Sigmoid colon (tissue), 7 donors: Measurements from ENCODE around the gene STAT5B. TPM values are rescaled to one million over a fixed set of nuclear protein-coding genes. Genes with fewer than 3 reads are reported as not detected.
"Not testable (repeated sequence)": the region's sequence is repeated elsewhere in the genome, so short reads cannot be mapped to it uniquely, and the experiment has no call there.

Experiments
- DNase-seq: peaks from one replicate; pipeline ENCODE4 v3.0.0-alpha.2; 2019
- H3K27ac ChIP-seq, 4 donors: fragments of 200-600 bp; sonication (generic); one replicate each; pipeline ENCODE4 v1.5.1; 2016 to 2019; ENCODE audit warnings: mild to moderate bottlenecking in 1 of 4
- H3K27me3 ChIP-seq, 3 donors: fragments of 200-600 bp; sonication (generic); one replicate each; pipeline ENCODE4 v1.5.1; 2019; ENCODE audit warnings: mild to moderate bottlenecking in 1 of 3
- H3K36me3 ChIP-seq, 4 donors: fragments of 200-600 bp; sonication (generic); one replicate each; pipeline ENCODE4 v1.5.1; 2016 to 2019
- H3K4me1 ChIP-seq, 4 donors: fragments of 200-600 bp; sonication (generic); one replicate each; pipeline ENCODE4 v1.5.1; 2017 to 2019
- H3K4me3 ChIP-seq, 4 donors: fragments of 200-600 bp; sonication (generic); one replicate each; pipeline ENCODE4 v1.5.1; 2017 to 2019; ENCODE audit warnings: mild to moderate bottlenecking in 2 of 4, moderate library complexity in 1 of 4
- H3K9me3 ChIP-seq, 4 donors: fragments of 200-600 bp in 3 of 4; sonication (generic) in 3 of 4; one replicate each; pipeline versions ENCODE4 v1.5.1 to v1.6.1; 2013 to 2019
- CTCF ChIP-seq, 4 experiments: fragments of 450-650 bp in 3 of 4; fragments of 200-600 bp in 1 of 4; IDR thresholded peaks; one replicate each; pipeline ENCODE4 v1.5.1; 2016 to 2019; ENCODE audit warnings: antibody characterized with exemption in 4 of 4, mild to moderate bottlenecking in 3 of 4, moderate library complexity in 2 of 4
- EP300 ChIP-seq, 4 donors: sonication (generic); formaldehyde crosslinking; IDR thresholded peaks; one replicate each; pipeline ENCODE4 v1.6.1; 2017; ENCODE audit warnings: antibody characterized with exemption in 4 of 4
- POLR2A ChIP-seq, 2 donors: fragments of 450-650 bp; IDR thresholded peaks; one replicate each; pipeline ENCODE4 v1.6.1; 2016; ENCODE audit warnings: antibody characterized with exemption in 2 of 2, mild to moderate bottlenecking in 2 of 2, moderate library complexity in 2 of 2
- POLR2AphosphoS5 ChIP-seq, 4 donors: sonication (generic); formaldehyde crosslinking; IDR thresholded peaks; one replicate each; pipeline ENCODE4 v1.6.1; 2017; ENCODE audit warnings: antibody characterized with exemption in 4 of 4
- WGBS, 2 donors: extraction: QIAGEN DNeasy Blood & Tissue Kit; methylation state at CpG; one replicate each; pipeline ENCODE4 v1.1.7; 2013; 5-methylcytosine and 5-hydroxymethylcytosine counted together
- intact Hi-C: fragments of 100-400 bp; cut with DNase I; formaldehyde crosslinking; loops from one replicate; pipeline ENCODE4 v1.15.1; 2023
- polyA plus RNA-seq, 3 donors: library from polyadenylated mRNA; stranded (reverse); fragments of 200-250 nt; gene quantifications; one replicate each; pipeline ENCODE4 v1.2.3, GENCODE V29; 2013
- total RNA-seq, 4 donors: library from RNA; depleted of rRNA; stranded (reverse); fragments of >200 nt; gene quantifications; one replicate each; pipeline ENCODE4 v1.1.0, GENCODE V29; 2016
- donor health status: healthy with polysubstance abuse.
- donor health status: Bipolar disorder and iron deficiency.
- donor health status: healthy.

Gene STAT5B
- total and polyA plus RNA-seq, 7 donors, result 11.3 to 117 (median 93.5) TPM

GRCh38 chr17:42246515-42246914, 29.7 kb downstream of the STAT5B start:
- TF ChIP-seq CTCF (IDR thresholded peaks at IDR 0.05) (no peak), EP300 (IDR thresholded peaks at IDR 0.05) (no peak), POLR2A (IDR thresholded peaks at IDR 0.05) (no peak), POLR2AphosphoS5 (IDR thresholded peaks at IDR 0.05) (no peak)
- 68 to 84% methylated on average over 7 of the region's 7 CpGs for WGBS, 2 donors
- intact Hi-C loops, result no loop called here
- Histone ChIP-seq H3K4me1 (peaks cover 0 to 62% (median 40%) of the 10 kb centered on the region in 4 donors), H3K27ac (peak overlapping the region; percentile 80 to 90 (median 85)), H3K36me3 (no peaks in the 10 kb centered on the region), H3K27me3 (no peaks in the 10 kb centered on the region), H3K4me3 (no peak overlapping the region), H3K9me3 (no peaks in the 10 kb centered on the region)
- peak; percentile 32 for DNase-seq

GRCh38 chr17:42245183-42245582, 31.0 kb downstream of the STAT5B start:
- H3K27me3 ChIP-seq, H3K4me3 ChIP-seq, intact Hi-C loops, H3K9me3 ChIP-seq, H3K36me3 ChIP-seq: not testable (repeated sequence)
- H3K27ac ChIP-seq, result peak overlapping the region in 1 of 4 donors; percentile 35
- peaks cover 0 to 57% (median 42%) of the 10 kb centered on the region in 4 donors for H3K4me1 ChIP-seq
- peak; percentile 11 for DNase-seq
- 94 to 97% methylated on average over 11 of the region's 11 CpGs for WGBS, 2 donors

- H3K9me3 ChIP-seq, H3K36me3 ChIP-seq, H3K27me3 ChIP-seq, intact Hi-C loops, H3K4me3 ChIP-seq: not testable (repeated sequence)
- DNase-seq, result peak; percentile 11
- H3K4me1 ChIP-seq, result peaks cover 0 to 46% (median 38%) of the 10 kb centered on the region in 4 donors
- H3K27ac ChIP-seq, result peak overlapping the region in 1 of 4 donors; percentile 5
- WGBS, 2 donors, result 97 to 98% methylated on average over 3 of the region's 3 CpGs
These were observed 32.1 kb downstream of the STAT5B start for GRCh38 chr17:42244116-42244515.

- intact Hi-C loops, result no loop called here
- Histone ChIP-seq H3K27me3 (no peaks in the 10 kb centered on the region), H3K4me1 (peaks cover 0 to 43% (median 33%) of the 10 kb centered on the region in 4 donors), H3K9me3 (no peaks in the 10 kb centered on the region), H3K27ac (peak overlapping the region in 1 of 4 donors; percentile 26), H3K36me3 (no peaks in the 10 kb centered on the region), H3K4me3 (no peak overlapping the region)
- peak; percentile 10 for DNase-seq
- 88 to 90% methylated on average over 5 of the region's 5 CpGs for WGBS, 2 donors
- no peak for TF ChIP-seq CTCF (IDR thresholded peaks at IDR 0.05)
These were observed 32.7 kb downstream of the STAT5B start for GRCh38 chr17:42243493-42243982.

- DNase-seq, result no peak
- Histone ChIP-seq H3K4me1 (peaks cover 0 to 27% (median 20%) of the 10 kb centered on the region in 4 donors), H3K9me3 (no peaks in the 10 kb centered on the region), H3K27ac (no peak overlapping the region), H3K4me3 (no peak overlapping the region), H3K27me3 (no peaks in the 10 kb centered on the region), H3K36me3 (no peaks in the 10 kb centered on the region)
- intact Hi-C loops, result no loop called here
- no peak for TF ChIP-seq POLR2AphosphoS5 (IDR thresholded peaks at IDR 0.05)
- TF ChIP-seq CTCF (IDR thresholded peaks at IDR 0.05), result no peak
- TF ChIP-seq EP300 (IDR thresholded peaks at IDR 0.05), result no peak
- TF ChIP-seq POLR2A (IDR thresholded peaks at IDR 0.05), result no peak
- WGBS, 2 donors, result 94 to 100% methylated on average over 1 of the region's 1 CpG
These were observed 34.3 kb downstream of the STAT5B start for GRCh38 chr17:42241871-42242270.

- WGBS, 2 donors, result 76 to 85% methylated on average over 4 of the region's 4 CpGs
- DNase-seq, result peak; percentile 44
- H3K36me3 ChIP-seq, H3K27ac ChIP-seq, H3K4me3 ChIP-seq, H3K27me3 ChIP-seq, H3K9me3 ChIP-seq, intact Hi-C loops: not testable (repeated sequence)
- H3K4me1 ChIP-seq, result peaks cover 0 to 19% (median 10%) of the 10 kb centered on the region in 4 donors
These were observed 35.3 kb downstream of the STAT5B start for GRCh38 chr17:42240863-42241262.
